Heart left ventricle (tissue), 16 donors: ENCODE measurements around the gene NKTR. TPM values are rescaled to one million over a fixed set of nuclear protein-coding genes. Genes with fewer than 3 reads are reported as not detected.

ENCODE experiments used
- ATAC-seq, 4 donors: fragments of 200-7000 bp; cut with Tn5 transposase; one replicate each; pipeline ENCODE4 v1.9.1; 2020 to 2022; ENCODE audit warnings: moderate library complexity in 4 of 4, mild to moderate bottlenecking in 3 of 4, moderate number of reproducible peaks in 1 of 4
- DNase-seq, 5 donors: peaks; one replicate each; pipeline ENCODE4 v3.0.0-alpha.2; 2020
- H3K27ac ChIP-seq, 12 donors: fragments of 200-600 bp; sonication (generic) in 4 of 12; one replicate each; pipeline versions ENCODE4 v1.5.0 to v1.8.0; 2016 to 2022; ENCODE audit warnings: mild to moderate bottlenecking in 2 of 12
- H3K27me3 ChIP-seq, 9 donors: fragments of 200-600 bp; sonication (generic) in 2 of 9; one replicate each; pipeline versions ENCODE4 v1.5.1 to v1.8.0; 2016 to 2022; ENCODE audit warnings: mild to moderate bottlenecking in 3 of 9
- H3K36me3 ChIP-seq, 9 donors: fragments of 200-600 bp; sonication (generic) in 2 of 9; one replicate each; pipeline versions ENCODE4 v1.5.0 to v1.8.0; 2018 to 2022; ENCODE audit warnings: mild to moderate bottlenecking in 2 of 9
- H3K4me1 ChIP-seq, 12 donors: fragments of 200-600 bp; sonication (generic) in 4 of 12; one replicate each; pipeline versions ENCODE4 v1.5.0 to v1.8.0; 2016 to 2022; ENCODE audit warnings: mild to moderate bottlenecking in 3 of 12
- H3K4me3 ChIP-seq, 12 donors: fragments of 200-600 bp; sonication (generic) in 4 of 12; one replicate each; pipeline versions ENCODE4 v1.5.0 to v1.8.0; 2017 to 2022; ENCODE audit warnings: mild to moderate bottlenecking in 9 of 12, moderate library complexity in 4 of 12
- H3K9me3 ChIP-seq, 12 donors: fragments of 200-600 bp; sonication (generic) in 4 of 12; one replicate each; pipeline versions ENCODE4 v1.5.0 to v1.8.0; 2016 to 2022; ENCODE audit warnings: mild to moderate bottlenecking in 1 of 12
- POLR2A ChIP-seq, 2 donors: fragments of 450-650 bp; IDR thresholded peaks; one replicate each; pipeline ENCODE4 v1.6.1; 2017; ENCODE audit warnings: antibody characterized with exemption in 2 of 2, mild to moderate bottlenecking in 2 of 2, moderate library complexity in 2 of 2
- WGBS, 4 donors: extraction: QIAGEN DNeasy Blood & Tissue Kit in 2 of 4; methylation state at CpG; one replicate each; pipeline versions ENCODE4 v1.1.5 to v1.1.7; 2013 to 2018; 5-methylcytosine and 5-hydroxymethylcytosine counted together
- intact Hi-C, 10 donors: fragments of 100-400 bp; cut with DNase I; formaldehyde crosslinking; loops; one replicate each; pipeline versions ENCODE4 v1.11.1 to v1.14.2; 2022
- polyA plus RNA-seq, 2 donors: library from polyadenylated mRNA; stranded (reverse); fragments of 200-250 nt; gene quantifications; one replicate each; pipeline ENCODE4 v1.2.3, GENCODE V29; 2013
- total RNA-seq, 9 donors: library from RNA; depleted of rRNA in 2 of 9; stranded (reverse); fragments of >200 nt in 2 of 9; fragmentation: NEBNext Ultra II Directional in 3 of 9; extraction: Animal tissue kit (Norgen Biotek cat#: 25700) in 3 of 9; gene quantifications; one replicate each; pipeline versions ENCODE4 v1.1.0 to v1.2.4, GENCODE V29; 2016 to 2023
- TF ChIP-seq, protein P1 (sequence below), 12 donors: fragments of 200-600 bp; sonication (generic) in 4 of 12; IDR thresholded peaks; one replicate each; pipeline versions ENCODE4 v1.5.0 to v1.8.0; 2018 to 2022; ENCODE audit warnings: antibody characterized with exemption in 12 of 12, mild to moderate bottlenecking in 5 of 12
- donor health status: ischemic (EF 13 %, LVEDD 7.1; RV severe dilation, severe dysfunction).
- donor health status: healthy with polysubstance abuse.
- donor health status: DM: no; HTN: yes; CAD: no.
- donor health status: DM: no; HTN: no; CAD: no.
- donor health status: ischemic (EF 25% LVEDD 6.9; RV normal size, moderate dysfunction).
- donor health status: ischemic (EF 25% LVEDD 5.7; RV mildly dilated, moderate dysfunction).
- donor health status: healthy.
- donor health status: DM: yes; HTN: yes; CAD: no.
- donor health status: ischemic (EF 35%, LVEDD 5.7; RV mildly dilated, moderate dysfunction).
- donor health status: nonischemic (EF 11% LVEDD 7.7; RV severe dilation, severe dysfunction).
- donor health status: DM: yes; HTN: yes; CAD: no.
- donor health status: PGD.
- donor health status: ischemic (EF 29% LVEDD 5.4; RV normal size, mild dysfunction).
- donor health status: nonischemic (EF 23%, LVEDD 6.1; RV moderate dilation, normal function).

NKTR gene
- total and polyA plus RNA-seq, 11 donors = 10.7 to 40.6 (median 20.9) TPM

DNA sequence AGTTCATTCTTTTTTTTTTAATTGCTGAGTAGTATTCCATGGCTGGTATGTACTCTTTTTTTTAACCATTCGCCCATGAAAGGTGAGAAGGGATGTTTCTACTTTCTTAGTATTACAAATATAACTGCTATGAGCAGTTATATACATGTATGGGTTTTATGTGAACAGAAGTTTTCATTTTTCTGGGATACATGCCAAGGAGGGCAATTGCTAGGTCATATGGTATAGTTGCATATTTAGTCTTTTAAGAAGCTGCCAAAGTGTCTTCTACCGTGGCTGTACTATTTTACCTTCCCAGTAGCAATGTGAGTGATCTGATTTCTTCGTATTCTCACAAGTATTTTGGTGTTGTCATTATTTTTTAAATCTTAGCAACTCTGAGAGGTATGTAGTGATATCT is 73.7 kb downstream of the NKTR start:
- H3K36me3 ChIP-seq = no peaks in the 10 kb centered on the region
- DNase-seq (no peak), ATAC-seq (no peak)
- intact Hi-C loops = no loop called here
- no peak overlapping the region for H3K4me3 ChIP-seq
- no peaks in the 10 kb centered on the region for H3K4me1 ChIP-seq
- no peak overlapping the region for H3K27ac ChIP-seq
- no peaks in the 10 kb centered on the region for H3K27me3 ChIP-seq
- TF ChIP-seq, protein P1, sequence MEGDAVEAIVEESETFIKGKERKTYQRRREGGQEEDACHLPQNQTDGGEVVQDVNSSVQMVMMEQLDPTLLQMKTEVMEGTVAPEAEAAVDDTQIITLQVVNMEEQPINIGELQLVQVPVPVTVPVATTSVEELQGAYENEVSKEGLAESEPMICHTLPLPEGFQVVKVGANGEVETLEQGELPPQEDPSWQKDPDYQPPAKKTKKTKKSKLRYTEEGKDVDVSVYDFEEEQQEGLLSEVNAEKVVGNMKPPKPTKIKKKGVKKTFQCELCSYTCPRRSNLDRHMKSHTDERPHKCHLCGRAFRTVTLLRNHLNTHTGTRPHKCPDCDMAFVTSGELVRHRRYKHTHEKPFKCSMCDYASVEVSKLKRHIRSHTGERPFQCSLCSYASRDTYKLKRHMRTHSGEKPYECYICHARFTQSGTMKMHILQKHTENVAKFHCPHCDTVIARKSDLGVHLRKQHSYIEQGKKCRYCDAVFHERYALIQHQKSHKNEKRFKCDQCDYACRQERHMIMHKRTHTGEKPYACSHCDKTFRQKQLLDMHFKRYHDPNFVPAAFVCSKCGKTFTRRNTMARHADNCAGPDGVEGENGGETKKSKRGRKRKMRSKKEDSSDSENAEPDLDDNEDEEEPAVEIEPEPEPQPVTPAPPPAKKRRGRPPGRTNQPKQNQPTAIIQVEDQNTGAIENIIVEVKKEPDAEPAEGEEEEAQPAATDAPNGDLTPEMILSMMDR (IDR thresholded peaks at IDR 0.05) = no peak
- no peak for TF ChIP-seq POLR2A (IDR thresholded peaks at IDR 0.05)
- H3K9me3 ChIP-seq = peaks cover 0 to 26% (median 0%) of the 10 kb centered on the region in 12 donors
- 53 to 59% (median 56%) methylated on average over 3 of the region's 3 CpGs for WGBS, 4 donors

DNA sequence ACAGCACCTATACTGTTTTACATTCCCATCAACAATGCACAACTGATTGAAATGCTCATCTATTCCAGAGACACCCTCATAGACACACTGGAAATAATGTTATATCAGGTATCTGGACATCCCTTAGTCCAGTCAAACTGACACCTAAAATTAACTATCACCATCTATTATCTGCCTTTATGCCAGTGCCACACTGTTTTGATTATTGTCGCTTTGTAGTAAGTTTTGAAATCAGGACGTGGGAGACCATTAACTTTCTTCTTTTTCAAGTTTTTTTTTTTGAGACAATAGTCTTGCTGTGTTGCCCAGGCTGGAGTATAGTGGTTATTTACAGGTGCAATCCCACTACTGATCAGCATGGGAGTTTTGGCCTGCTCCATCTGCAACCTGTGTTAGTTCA is 75.4 kb downstream of the NKTR start:
- no peak overlapping the region for H3K27ac ChIP-seq
- ATAC-seq (no peak), DNase-seq (no peak)
- no peaks in the 10 kb centered on the region for H3K36me3 ChIP-seq
- 79 to 84% (median 82%) methylated on average over 2 of the region's 2 CpGs for WGBS, 4 donors
- H3K9me3 ChIP-seq = peaks cover 0 to 26% (median 0%) of the 10 kb centered on the region in 12 donors
- intact Hi-C loops = no loop called here
- H3K4me3 ChIP-seq = no peak overlapping the region
- TF ChIP-seq, protein P1 (IDR thresholded peaks at IDR 0.05) = no peak
- no peak for TF ChIP-seq POLR2A (IDR thresholded peaks at IDR 0.05)
- no peaks in the 10 kb centered on the region for H3K4me1 ChIP-seq
- no peaks in the 10 kb centered on the region for H3K27me3 ChIP-seq

DNA sequence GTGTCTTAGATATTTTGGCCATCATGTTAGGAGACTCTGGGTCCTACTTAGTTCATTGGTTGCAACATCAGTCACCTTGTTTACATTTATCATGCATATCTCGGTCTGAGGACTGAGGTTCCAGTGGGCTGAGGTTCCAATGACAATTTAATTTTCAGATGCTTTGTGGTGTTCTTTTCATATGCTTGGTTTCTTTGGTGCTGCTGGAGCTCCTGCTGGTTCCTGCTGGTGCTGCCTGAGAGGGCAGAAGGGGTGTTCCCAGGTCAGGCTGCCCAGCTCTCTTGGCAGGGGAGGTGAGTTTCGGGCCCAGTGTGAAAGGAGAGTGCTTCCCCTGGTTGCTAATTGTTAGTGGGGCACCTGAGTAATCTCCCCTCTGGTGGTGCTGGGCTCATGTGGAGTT is 78.0 kb downstream of the NKTR start:
- Histone ChIP-seq H3K27me3 (no peaks in the 10 kb centered on the region), H3K27ac (no peak overlapping the region), H3K4me1 (peaks cover 0 to 9% (median 0%) of the 10 kb centered on the region in 12 donors), H3K36me3 (no peaks in the 10 kb centered on the region), H3K9me3 (peaks cover 0 to 26% (median 0%) of the 10 kb centered on the region in 12 donors), H3K4me3 (no peak overlapping the region)
- ATAC-seq (no peak), DNase-seq (peak in 1 of 5 donors; percentile 37)
- intact Hi-C loops = no loop called here
- 68 to 78% (median 74%) methylated on average over 2 of the region's 2 CpGs for WGBS, 4 donors
- no peak for TF ChIP-seq POLR2A (IDR thresholded peaks at IDR 0.05)
- TF ChIP-seq, protein P1 (IDR thresholded peaks at IDR 0.05) = no peak

DNA sequence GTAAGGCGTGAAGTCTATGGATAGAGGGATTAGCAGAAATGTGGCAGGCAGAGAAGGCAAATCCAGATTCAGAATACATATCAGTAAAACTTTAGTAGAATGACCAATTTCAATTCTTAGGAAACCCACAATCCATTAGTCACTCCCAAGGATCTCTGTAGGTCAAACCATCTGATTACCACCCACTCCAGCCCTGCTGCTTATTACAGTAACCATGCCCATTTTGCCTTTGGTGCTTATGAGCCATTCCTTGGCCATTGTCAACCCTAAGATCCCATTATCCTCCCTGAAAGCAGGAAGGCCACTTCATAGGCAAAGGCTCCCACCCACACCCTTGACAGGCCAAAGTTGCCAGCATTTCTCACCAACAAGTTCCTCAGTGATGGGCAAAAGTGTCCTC is 79.8 kb downstream of the NKTR start:
- no peaks in the 10 kb centered on the region for H3K27me3 ChIP-seq
- no peak overlapping the region for H3K4me3 ChIP-seq
- intact Hi-C loops = no loop called here
- DNase-seq (no peak), ATAC-seq (no peak)
- H3K9me3 ChIP-seq = peaks cover 0 to 26% (median 0%) of the 10 kb centered on the region in 12 donors
- 82 to 95% (median 83%) methylated on average over 1 of the region's 1 CpG for WGBS, 4 donors
- H3K36me3 ChIP-seq = no peaks in the 10 kb centered on the region
- peaks cover 0 to 24% (median 5%) of the 10 kb centered on the region in 12 donors for H3K4me1 ChIP-seq
- TF ChIP-seq, protein P1 (IDR thresholded peaks at IDR 0.05) = no peak
- TF ChIP-seq POLR2A (IDR thresholded peaks at IDR 0.05) = no peak
- no peak overlapping the region for H3K27ac ChIP-seq
